ENCODE measurements around the gene APOBEC3B.

DNA sequence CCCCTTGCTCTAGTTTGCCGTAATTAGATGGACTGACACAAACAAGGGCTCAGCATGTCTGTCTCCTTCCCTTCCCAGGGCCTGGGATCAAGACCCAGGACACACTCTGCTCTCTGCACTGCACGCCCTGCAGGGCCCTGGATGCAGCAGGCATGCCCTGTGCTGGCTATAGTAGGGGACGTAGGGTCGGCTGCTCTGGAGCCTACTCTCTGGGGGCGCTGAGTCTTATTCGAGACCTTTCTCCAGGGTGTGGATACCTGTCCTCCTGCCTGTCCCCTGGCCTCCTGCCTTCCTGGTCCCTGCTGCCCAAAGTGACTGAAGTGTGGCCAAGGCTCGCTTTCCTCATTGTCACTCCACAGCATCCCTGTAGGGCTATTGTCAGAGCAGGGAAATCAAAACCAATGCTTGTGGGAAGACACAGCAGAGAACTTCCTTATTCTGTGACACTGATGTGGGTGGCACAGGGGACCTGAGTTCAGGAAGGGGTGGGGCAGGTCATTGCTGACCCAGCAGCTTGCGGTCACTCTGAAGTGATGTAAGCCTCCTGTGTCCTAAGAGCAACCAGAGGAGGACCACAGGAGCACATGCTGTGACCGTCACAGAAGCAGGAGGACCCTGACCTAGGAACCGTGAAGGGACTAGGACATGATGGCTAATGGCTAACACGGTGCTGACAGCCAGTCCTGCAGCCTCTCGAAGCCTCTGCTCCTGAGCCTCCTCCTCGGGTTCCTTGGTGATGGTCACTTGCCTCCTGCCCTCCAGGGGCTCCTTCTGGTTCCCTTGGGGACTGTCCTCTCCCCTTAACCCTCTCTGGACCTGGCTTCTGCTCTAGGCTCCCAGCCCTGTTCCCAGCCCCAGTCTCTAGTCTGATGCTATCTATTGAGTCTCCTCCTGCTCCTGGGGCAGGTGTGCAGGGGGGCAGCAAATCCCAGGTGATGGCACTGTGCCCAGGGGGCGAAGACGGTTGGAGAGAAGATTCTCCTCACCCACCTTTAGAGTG lies 14.4 kb upstream of the APOBEC3B start:
- no peak for TF ChIP-seq POLR2A (IDR thresholded peaks at IDR 0.05)
- TF ChIP-seq, protein P1, sequence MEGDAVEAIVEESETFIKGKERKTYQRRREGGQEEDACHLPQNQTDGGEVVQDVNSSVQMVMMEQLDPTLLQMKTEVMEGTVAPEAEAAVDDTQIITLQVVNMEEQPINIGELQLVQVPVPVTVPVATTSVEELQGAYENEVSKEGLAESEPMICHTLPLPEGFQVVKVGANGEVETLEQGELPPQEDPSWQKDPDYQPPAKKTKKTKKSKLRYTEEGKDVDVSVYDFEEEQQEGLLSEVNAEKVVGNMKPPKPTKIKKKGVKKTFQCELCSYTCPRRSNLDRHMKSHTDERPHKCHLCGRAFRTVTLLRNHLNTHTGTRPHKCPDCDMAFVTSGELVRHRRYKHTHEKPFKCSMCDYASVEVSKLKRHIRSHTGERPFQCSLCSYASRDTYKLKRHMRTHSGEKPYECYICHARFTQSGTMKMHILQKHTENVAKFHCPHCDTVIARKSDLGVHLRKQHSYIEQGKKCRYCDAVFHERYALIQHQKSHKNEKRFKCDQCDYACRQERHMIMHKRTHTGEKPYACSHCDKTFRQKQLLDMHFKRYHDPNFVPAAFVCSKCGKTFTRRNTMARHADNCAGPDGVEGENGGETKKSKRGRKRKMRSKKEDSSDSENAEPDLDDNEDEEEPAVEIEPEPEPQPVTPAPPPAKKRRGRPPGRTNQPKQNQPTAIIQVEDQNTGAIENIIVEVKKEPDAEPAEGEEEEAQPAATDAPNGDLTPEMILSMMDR (IDR thresholded peaks at IDR 0.05), result no peak
- TF ChIP-seq EP300 (IDR thresholded peaks at IDR 0.05), result no peak
